Glomerular endothelial cell (primary cell): Measurements from ENCODE around the gene UBN2. TPM values are rescaled to one million over a fixed set of nuclear protein-coding genes. Genes with fewer than 3 reads are reported as not detected.

Source experiments
- DNase-seq: peaks from one replicate; pipeline ENCODE4 v3.0.0-alpha.2; 2011; ENCODE audit warnings: low read depth, low spot score; ENCODE audit errors: extremely low read depth
- total RNA-seq: library from RNA; depleted of rRNA; stranded (reverse); fragments of >200 nt; gene quantifications from 2 replicates; pipeline ENCODE4 v1.2.3, GENCODE V29; 2015

UBN2 gene
- total RNA-seq, 1 donor from 2014 or later = 9.3 TPM

GRCh38 chr7:139231513-139232376, 708 bp downstream of the UBN2 start:
- no peak for DNase-seq

- no peak for DNase-seq
These were observed 1.3 kb downstream of the UBN2 start for GRCh38 chr7:139232377-139232717.

- no peak for DNase-seq
These were observed 1.9 kb downstream of the UBN2 start for GRCh38 chr7:139232904-139233303.

GRCh38 chr7:139241258-139241657, 10.2 kb downstream of the UBN2 start:
- no peak for DNase-seq

- no peak for DNase-seq
These were observed 11.8 kb downstream of the UBN2 start for GRCh38 chr7:139242741-139243281.

GRCh38 chr7:139245401-139245800, 14.4 kb downstream of the UBN2 start:
- DNase-seq = no peak

- DNase-seq = no peak
These were observed 15.5 kb downstream of the UBN2 start for GRCh38 chr7:139246494-139246893.

- no peak for DNase-seq
These were observed 15.9 kb downstream of the UBN2 start for GRCh38 chr7:139246905-139247304.

- no peak for DNase-seq
These were observed 18.3 kb downstream of the UBN2 start for GRCh38 chr7:139249179-139249810.

GRCh38 chr7:139252451-139252850, 21.4 kb downstream of the UBN2 start:
- no peak for DNase-seq

GRCh38 chr7:139254281-139254680, 23.2 kb downstream of the UBN2 start:
- DNase-seq = no peak

- no peak for DNase-seq
These were observed 23.7 kb downstream of the UBN2 start for GRCh38 chr7:139254728-139255127.

GRCh38 chr7:139255290-139255689, 24.3 kb downstream of the UBN2 start:
- DNase-seq = no peak

GRCh38 chr7:139259142-139259541, 28.1 kb downstream of the UBN2 start:
- DNase-seq = no peak

GRCh38 chr7:139264220-139264619, 33.2 kb downstream of the UBN2 start:
- DNase-seq = no peak

GRCh38 chr7:139265673-139266072, 34.6 kb downstream of the UBN2 start:
- DNase-seq = no peak

GRCh38 chr7:139271718-139272628, 40.9 kb downstream of the UBN2 start:
- no peak for DNase-seq

GRCh38 chr7:139284252-139284896, 53.3 kb downstream of the UBN2 start:
- DNase-seq = no peak

- DNase-seq = no peak
These were observed 55.1 kb downstream of the UBN2 start for GRCh38 chr7:139286144-139286543.

GRCh38 chr7:139292821-139293220, 61.8 kb downstream of the UBN2 start:
- DNase-seq = no peak

GRCh38 chr7:139293534-139293933, 62.5 kb downstream of the UBN2 start:
- DNase-seq = no peak
